SK-N-SH (cell line): ENCODE measurements around the gene GRAMD1B. TPM values are rescaled to one million over a fixed set of nuclear protein-coding genes. Genes with fewer than 3 reads are reported as not detected.

ENCODE experiments used
- CTCF ChIA-PET: fragments of 300-600, 350-600 bp; formaldehyde crosslinking; extraction: SDS; loops from one replicate; lab custom pipeline; 2021; lab: Yijun Ruan, JAX
- POLR2A ChIA-PET: fragments of 350-600 bp; sonication (Branson Sonifier 250); formaldehyde crosslinking; extraction: SDS; loops from one replicate; lab custom pipeline; 2020; ENCODE audit warnings: antibody characterized with exemption, inconsistent platforms; lab: Yijun Ruan, JAX
- DNase-seq: peaks from one replicate; pipeline ENCODE4 v3.0.0; 2012
- H2AFZ ChIP-seq: fragments of 200-600 bp; sonication (generic); 2 replicates; pipeline ENCODE4 v1.8.1; 2016; ENCODE audit warnings: antibody characterized with exemption, mild to moderate bottlenecking, low read depth
- H3F3A ChIP-seq: fragments of 200-600 bp; sonication (generic); replicated peaks from 2 replicates; pipeline ENCODE3; 2016; ENCODE audit warnings: antibody characterized with exemption, mild to moderate bottlenecking; ENCODE audit not compliant: insufficient read depth
- H3K27ac ChIP-seq, 2 experiments: fragments of 200-500 bp in 1 of 2; fragments of 200-600 bp in 1 of 2; sonication (Bioruptor generic) in 1 of 2; sonication (generic), shearing (Covaris generic) in 1 of 2; 2 replicates each; pipeline versions ENCODE4 v1.5.1 to v1.6.1; 2014 to 2016; ENCODE audit warnings: low read depth in 2 of 2, inconsistent platforms in 1 of 2, low read length in 1 of 2, mild to moderate bottlenecking in 1 of 2, mixed read lengths in 1 of 2
- H3K27me3 ChIP-seq: fragments of 200-600 bp; sonication (generic), shearing (Covaris generic); 2 replicates; pipeline ENCODE4 v1.6.1; 2016; ENCODE audit warnings: mixed run types; ENCODE audit not compliant: insufficient read depth
- H3K36me3 ChIP-seq, 2 experiments: fragments of 200-500 bp in 1 of 2; fragments of 200-600 bp in 1 of 2; sonication (Bioruptor generic) in 1 of 2; sonication (generic) in 1 of 2; replicated peaks in 1 of 2; 2 replicates each; pipeline versions ENCODE3 to v1.5.1; 2014 to 2016; ENCODE audit warnings: low read length in 1 of 2, mild to moderate bottlenecking in 1 of 2; ENCODE audit not compliant: insufficient read depth in 2 of 2, control insufficient read depth in 1 of 2
- H3K4me1 ChIP-seq, 2 experiments: fragments of 200-500 bp in 1 of 2; fragments of 200-600 bp in 1 of 2; sonication (Bioruptor generic) in 1 of 2; sonication (generic), shearing (Covaris generic) in 1 of 2; 2 replicates each; pipeline versions ENCODE4 v1.5.1 to v1.6.1; 2014 to 2016; ENCODE audit warnings: low read depth in 1 of 2, low read length in 1 of 2, mixed run types in 1 of 2; ENCODE audit not compliant: insufficient read depth in 2 of 2, control insufficient read depth in 1 of 2
- H3K4me2 ChIP-seq: fragments of 200-600 bp; sonication (generic), shearing (Covaris generic); 2 replicates; pipeline ENCODE4 v1.6.1; 2017; ENCODE audit warnings: mixed run types
- H3K4me3 ChIP-seq, 2 experiments: fragments of 200-500 bp in 1 of 2; fragments of 200-600 bp in 1 of 2; sonication (Bioruptor generic) in 1 of 2; sonication (generic), shearing (Covaris generic) in 1 of 2; 2 replicates each; pipeline versions ENCODE4 v1.5.1 to v1.8.1; 2014 to 2016; ENCODE audit warnings: low read depth in 2 of 2, inconsistent platforms in 1 of 2, low read length in 1 of 2, mild to moderate bottlenecking in 1 of 2, mixed read lengths in 1 of 2, moderate library complexity in 1 of 2
- H3K79me2 ChIP-seq: fragments of 200-600 bp; sonication (generic); 2 replicates; pipeline ENCODE4 v1.8.1; 2017; ENCODE audit warnings: mild to moderate bottlenecking; ENCODE audit not compliant: insufficient read depth
- H3K9ac ChIP-seq: fragments of 200-600 bp; sonication (generic); 2 replicates; pipeline ENCODE4 v1.6.1; 2017; ENCODE audit warnings: mixed run types
- H3K9me2 ChIP-seq: fragments of 200-600 bp; sonication (generic); 2 replicates; pipeline ENCODE4 v1.6.1; 2017; ENCODE audit warnings: mixed run types
- H3K9me3 ChIP-seq: fragments of 200-600 bp; sonication (generic); 2 replicates; pipeline ENCODE4 v1.6.1; 2017; ENCODE audit warnings: mixed run types, mild to moderate bottlenecking, moderate library complexity
- H4K20me1 ChIP-seq: fragments of 200-600 bp; sonication (generic); 2 replicates; pipeline ENCODE4 v1.6.1; 2017; ENCODE audit warnings: mild to moderate bottlenecking, mixed run types; ENCODE audit not compliant: insufficient read depth
- CHD2 ChIP-seq: fragments of 150-350 bp; IDR thresholded peaks from 2 replicates; pipeline ENCODE4 v1.6.1; 2018; ENCODE audit warnings: low read length; ENCODE audit not compliant: partially characterized antibody
- FOSL2 ChIP-seq: IDR thresholded peaks from 2 replicates; pipeline ENCODE4 v1.4.0; 2012; ENCODE audit warnings: low read depth, mild to moderate bottlenecking, moderate library complexity, borderline replicate concordance
- FOXJ3 ChIP-seq: sonication (generic); formaldehyde crosslinking; IDR thresholded peaks from 2 replicates; pipeline ENCODE4 v1.5.1; 2020; ENCODE audit warnings: mild to moderate bottlenecking, missing genetic modification reagents
- GATA2 ChIP-seq: sonication (generic); formaldehyde crosslinking; IDR thresholded peaks from 2 replicates; pipeline ENCODE4 v1.5.0; 2020; ENCODE audit warnings: mild to moderate bottlenecking, missing genetic modification reagents
- JUND ChIP-seq: IDR thresholded peaks from 2 replicates; pipeline ENCODE4 v1.4.0; 2012
- MXI1 ChIP-seq: IDR thresholded peaks from 2 replicates; pipeline ENCODE4 v1.6.1; 2012; ENCODE audit warnings: mild to moderate bottlenecking, low read depth, low read length, improper control_type of control experiment
- POLR2AphosphoS5 ChIP-seq: IDR thresholded peaks from 2 replicates; pipeline ENCODE4 v1.6.1; 2012; ENCODE audit warnings: low read depth, low read length
- RCOR1 ChIP-seq: fragments of 150-350 bp; IDR thresholded peaks from 2 replicates; pipeline ENCODE4 v1.6.1; 2017; ENCODE audit warnings: antibody characterized with exemption, low read length
- REST ChIP-seq: IDR thresholded peaks from 2 replicates; pipeline ENCODE4 v1.6.1; 2012; ENCODE audit warnings: mild to moderate bottlenecking, low read depth, low read length, moderate library complexity
- RXRA ChIP-seq: IDR thresholded peaks from 2 replicates; pipeline ENCODE4 v1.4.0; 2012; ENCODE audit warnings: low read depth, mild to moderate bottlenecking, borderline replicate concordance
- TAF1 ChIP-seq: IDR thresholded peaks from 2 replicates; pipeline ENCODE4 v1.6.1; 2012; ENCODE audit warnings: low read depth, mild to moderate bottlenecking, low read length, moderate library complexity, borderline replicate concordance
- TCF12 ChIP-seq: IDR thresholded peaks from 2 replicates; pipeline ENCODE4 v1.4.0; 2012
- TEAD4 ChIP-seq: IDR thresholded peaks from 2 replicates; pipeline ENCODE4 v1.4.0; 2012; ENCODE audit warnings: mild to moderate bottlenecking, borderline replicate concordance; ENCODE audit not compliant: insufficient read depth
- USF1 ChIP-seq: IDR thresholded peaks from 2 replicates; pipeline ENCODE4 v1.4.0; 2012; ENCODE audit warnings: low read depth, borderline replicate concordance
- ZBTB33 ChIP-seq: IDR thresholded peaks from 2 replicates; pipeline ENCODE4 v1.4.0; 2012; ENCODE audit warnings: low read depth, borderline replicate concordance
- WGBS: methylation state at CpG from one replicate; pipeline ENCODE4 v1.1.6; 2017; ENCODE audit warnings: low lambda C conversion rate; 5-methylcytosine and 5-hydroxymethylcytosine counted together
- polyA plus RNA-seq, 3 experiments: library from polyadenylated mRNA; depleted of rRNA; stranded (reverse); fragments of >200 nt; gene quantifications; 2 replicates each; pipeline ENCODE4 v1.2.3, GENCODE V29; 2012

GRAMD1B gene
- polyA plus RNA-seq, 1 of the 3 experiments (the other 2 are of a cell fraction) = 14.5 TPM

- Histone ChIP-seq H3K9me2 (no peaks in the 10 kb centered on the region), H3K27ac (no peak overlapping the region), H3K27me3 (no peaks in the 10 kb centered on the region), H3K4me1 (peaks cover 8% of the 10 kb centered on the region in 2 experiments; a peak in 2 of 4 replicates), H2AFZ (no peak overlapping the region), H4K20me1 (no peaks in the 10 kb centered on the region), H3K79me2 (peaks cover 9% of the 10 kb centered on the region), H3F3A (peaks cover 4% of the 10 kb centered on the region), H3K4me2 (no peak overlapping the region), H3K9me3 (no peaks in the 10 kb centered on the region), H3K36me3 (no peaks in the 10 kb centered on the region), H3K4me3 (no peak overlapping the region), H3K9ac (no peak overlapping the region)
- 94% methylated on average over 5 of the region's 5 CpGs for WGBS
- DNase-seq = no peak
- CTCF ChIA-PET = interaction anchor here (1.5 to 5.7 kb wide), 3 partner anchors 19 to 180 kb away, joined by 6 to 39 read pairs (median 7); no protein-coding TSS in a partner anchor
- POLR2A ChIA-PET = no interaction called here
- TF ChIP-seq RCOR1 (no peak), ZBTB33 (no peak), FOSL2 (no peak), TEAD4 (no peak), POLR2AphosphoS5 (no peak), RXRA (no peak)
Observed at GRCh38 chr11:123426789-123427188, 3.3 kb upstream of the GRAMD1B start.

- no peaks in the 10 kb centered on the region for H3K9me2 ChIP-seq
- H3K9me3 ChIP-seq = no peaks in the 10 kb centered on the region
- no peaks in the 10 kb centered on the region for H3K36me3 ChIP-seq
- no peak overlapping the region for H3K4me3 ChIP-seq
- no peak overlapping the region for H3K9ac ChIP-seq
- H2AFZ ChIP-seq = no peak overlapping the region
- H3K27ac ChIP-seq = no peak overlapping the region
- POLR2A ChIA-PET = no interaction called here
- peaks cover 15% of the 10 kb centered on the region for H3K79me2 ChIP-seq
- no peaks in the 10 kb centered on the region for H3K27me3 ChIP-seq
- H4K20me1 ChIP-seq = no peaks in the 10 kb centered on the region
- H3K4me1 ChIP-seq = peaks cover 8% of the 10 kb centered on the region in 2 experiments; a peak in 2 of 4 replicates
- no peak for TF ChIP-seq GATA2
- no peak for TF ChIP-seq TAF1
- no peak for TF ChIP-seq JUND
- TF ChIP-seq TEAD4 = no peak
- TF ChIP-seq FOXJ3 (CRISPR knock-in tag) = no peak
- no peak for TF ChIP-seq REST
- no peak for TF ChIP-seq MXI1
- no peak for TF ChIP-seq TCF12
- no peak for TF ChIP-seq CHD2
- TF ChIP-seq USF1 = no peak
- CTCF ChIA-PET = interaction anchor here (0.8 to 5.7 kb wide), 7 partner anchors 12 to 180 kb away, joined by 3 to 39 read pairs (median 4); no protein-coding TSS in a partner anchor
- H3K4me2 ChIP-seq = no peak overlapping the region
- H3F3A ChIP-seq = peaks cover 4% of the 10 kb centered on the region
- 59% methylated on average over 2 of the region's 2 CpGs for WGBS
- no peak for DNase-seq
Observed at GRCh38 chr11:123427405-123427804, 2.7 kb upstream of the GRAMD1B start.
